Sigmoid colon (tissue), 4 donors: ENCODE data around the gene ARSI.

Source experiments
- EP300 ChIP-seq, 4 donors: sonication (generic); formaldehyde crosslinking; IDR thresholded peaks; one replicate each; pipeline ENCODE4 v1.6.1; 2017; ENCODE audit warnings: antibody characterized with exemption in 4 of 4
- POLR2AphosphoS5 ChIP-seq, 4 donors: sonication (generic); formaldehyde crosslinking; IDR thresholded peaks; one replicate each; pipeline ENCODE4 v1.6.1; 2017; ENCODE audit warnings: antibody characterized with exemption in 4 of 4
- TF ChIP-seq, protein P1 (sequence below), 4 experiments: fragments of 450-650 bp in 3 of 4; fragments of 200-600 bp in 1 of 4; IDR thresholded peaks; one replicate each; pipeline ENCODE4 v1.5.1; 2016 to 2019; ENCODE audit warnings: antibody characterized with exemption in 4 of 4, mild to moderate bottlenecking in 3 of 4, moderate library complexity in 2 of 4

GRCh38 chr5:150305557-150305956, 2.9 kb upstream of the ARSI start:
- TF ChIP-seq, protein P1, sequence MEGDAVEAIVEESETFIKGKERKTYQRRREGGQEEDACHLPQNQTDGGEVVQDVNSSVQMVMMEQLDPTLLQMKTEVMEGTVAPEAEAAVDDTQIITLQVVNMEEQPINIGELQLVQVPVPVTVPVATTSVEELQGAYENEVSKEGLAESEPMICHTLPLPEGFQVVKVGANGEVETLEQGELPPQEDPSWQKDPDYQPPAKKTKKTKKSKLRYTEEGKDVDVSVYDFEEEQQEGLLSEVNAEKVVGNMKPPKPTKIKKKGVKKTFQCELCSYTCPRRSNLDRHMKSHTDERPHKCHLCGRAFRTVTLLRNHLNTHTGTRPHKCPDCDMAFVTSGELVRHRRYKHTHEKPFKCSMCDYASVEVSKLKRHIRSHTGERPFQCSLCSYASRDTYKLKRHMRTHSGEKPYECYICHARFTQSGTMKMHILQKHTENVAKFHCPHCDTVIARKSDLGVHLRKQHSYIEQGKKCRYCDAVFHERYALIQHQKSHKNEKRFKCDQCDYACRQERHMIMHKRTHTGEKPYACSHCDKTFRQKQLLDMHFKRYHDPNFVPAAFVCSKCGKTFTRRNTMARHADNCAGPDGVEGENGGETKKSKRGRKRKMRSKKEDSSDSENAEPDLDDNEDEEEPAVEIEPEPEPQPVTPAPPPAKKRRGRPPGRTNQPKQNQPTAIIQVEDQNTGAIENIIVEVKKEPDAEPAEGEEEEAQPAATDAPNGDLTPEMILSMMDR (IDR thresholded peaks at IDR 0.05) = no peak
- TF ChIP-seq POLR2AphosphoS5 (IDR thresholded peaks at IDR 0.05) (no peak), EP300 (IDR thresholded peaks at IDR 0.05) (no peak)
